Skeletal muscle cell (primary cell): ENCODE results near the gene NOPCHAP1.
A peak's percentile ranks its signal among the peaks of the same experiment; 100 is the strongest.
"Not testable (repeated sequence)": the region's sequence is repeated elsewhere in the genome, so short reads cannot be mapped to it uniquely, and the experiment has no call there.

Source experiments
- DNase-seq: peaks from one replicate; pipeline ENCODE4 v3.0.0-alpha.2; 2010; ENCODE audit warnings: low read depth
- H3K4me3 ChIP-seq: 2 replicates; pipeline ENCODE4 v1.5.1; 2011; ENCODE audit warnings: low read depth, mild to moderate bottlenecking, control low read depth, low read length, moderate library complexity

The NOPCHAP1 gene

GRCh38 chr12:104986022-104986941 lies at the start of gene NOPCHAP1:
NOPCHAP1 (plus strand) TSS chr12:104986316; CDS start chr12:104986353, 37 bp downstream.
- DNase-seq: peak; percentile 39
- peak within 1 kb of the TSS; percentile 85 for H3K4me3 ChIP-seq

- H3K4me3 ChIP-seq: no peak overlapping the region
- no peak for DNase-seq
These were observed 47.7 kb upstream of the NOPCHAP1 start for GRCh38 chr12:104938371-104938770.

GRCh38 chr12:104939089-104939488 lies 47.0 kb upstream of the NOPCHAP1 start:
- DNase-seq: no peak
- H3K4me3 ChIP-seq: no peak overlapping the region

- DNase-seq: no peak
- H3K4me3 ChIP-seq: no peak overlapping the region
These were observed 44.7 kb upstream of the NOPCHAP1 start for GRCh38 chr12:104941454-104941853.

GRCh38 chr12:104942075-104942474 lies 44.0 kb upstream of the NOPCHAP1 start:
- H3K4me3 ChIP-seq: no peak overlapping the region
- no peak for DNase-seq

- not testable (repeated sequence) for DNase-seq, H3K4me3 ChIP-seq
These were observed 42.7 kb upstream of the NOPCHAP1 start for GRCh38 chr12:104943401-104943800.

- no peak overlapping the region for H3K4me3 ChIP-seq
- no peak for DNase-seq
These were observed 41.9 kb upstream of the NOPCHAP1 start for GRCh38 chr12:104944252-104944651.

- not testable (repeated sequence) for DNase-seq
These were observed 37.4 kb upstream of the NOPCHAP1 start for GRCh38 chr12:104948716-104949115.

GRCh38 chr12:104951759-104952509 lies 34.2 kb upstream of the NOPCHAP1 start:
- no peak for DNase-seq
- no peak overlapping the region for H3K4me3 ChIP-seq

More at GRCh38 chr12:104948716-104949115, 37.4 kb upstream of the NOPCHAP1 start:
- H3K4me3 ChIP-seq: not testable (repeated sequence)

- no peak overlapping the region for H3K4me3 ChIP-seq
- no peak for DNase-seq
These were observed 33.3 kb upstream of the NOPCHAP1 start for GRCh38 chr12:104952816-104953215.

GRCh38 chr12:104953323-104953722 lies 32.8 kb upstream of the NOPCHAP1 start:
- H3K4me3 ChIP-seq: no peak overlapping the region

GRCh38 chr12:104955703-104956102 lies 30.4 kb upstream of the NOPCHAP1 start:
- DNase-seq: no peak
- H3K4me3 ChIP-seq: no peak overlapping the region

More at GRCh38 chr12:104953323-104953722, 32.8 kb upstream of the NOPCHAP1 start:
- no peak for DNase-seq

- DNase-seq: no peak
- peak overlapping the region; percentile 81 for H3K4me3 ChIP-seq
These were observed 29.0 kb upstream of the NOPCHAP1 start for GRCh38 chr12:104956870-104957718.

- H3K4me3 ChIP-seq: peak overlapping the region; percentile 81
- no peak for DNase-seq
These were observed 28.5 kb upstream of the NOPCHAP1 start for GRCh38 chr12:104957719-104958000.

- peak within 1 kb of the TSS; percentile 81 for H3K4me3 ChIP-seq
- peak; percentile 69 for DNase-seq
These were observed 27.9 kb upstream of the NOPCHAP1 start, which contains the start of gene SLC41A2 for GRCh38 chr12:104958001-104958804. SLC41A2 (minus strand) TSS chr12:104958290; CDS start chr12:104928527, 29,763 bp downstream.

GRCh38 chr12:104958805-104959334 lies 27.2 kb upstream of the NOPCHAP1 start:
- no peak for DNase-seq
- peak overlapping the region; percentile 81 for H3K4me3 ChIP-seq

GRCh38 chr12:104959335-104959841 lies 26.7 kb upstream of the NOPCHAP1 start:
- H3K4me3 ChIP-seq: no peak overlapping the region
- DNase-seq: no peak

GRCh38 chr12:104960464-104960863 lies 25.7 kb upstream of the NOPCHAP1 start:
- DNase-seq: no peak
- no peak overlapping the region for H3K4me3 ChIP-seq
